Fibroblast of lung (primary cell): Measurements from ENCODE around the gene MFSD12.

Source experiments
- CTCF ChIP-seq, 2 donors: IDR thresholded peaks in 1 of 2; conservative IDR thresholded peaks in 1 of 2; 1 replicate in 1 of 2; 2 replicates in 1 of 2; pipeline ENCODE4 v1.5.1; 2011 to 2012; ENCODE audit warnings: low read length in 2 of 2, control low read depth in 1 of 2, inconsistent platforms in 1 of 2, low read depth in 1 of 2, mild to moderate bottlenecking in 1 of 2
- EZH2 ChIP-seq: IDR thresholded peaks from 2 replicates; pipeline ENCODE4 v1.5.1; 2012; ENCODE audit warnings: low read length, control low read depth, mild to moderate bottlenecking; ENCODE audit errors: missing control alignments

DNA sequence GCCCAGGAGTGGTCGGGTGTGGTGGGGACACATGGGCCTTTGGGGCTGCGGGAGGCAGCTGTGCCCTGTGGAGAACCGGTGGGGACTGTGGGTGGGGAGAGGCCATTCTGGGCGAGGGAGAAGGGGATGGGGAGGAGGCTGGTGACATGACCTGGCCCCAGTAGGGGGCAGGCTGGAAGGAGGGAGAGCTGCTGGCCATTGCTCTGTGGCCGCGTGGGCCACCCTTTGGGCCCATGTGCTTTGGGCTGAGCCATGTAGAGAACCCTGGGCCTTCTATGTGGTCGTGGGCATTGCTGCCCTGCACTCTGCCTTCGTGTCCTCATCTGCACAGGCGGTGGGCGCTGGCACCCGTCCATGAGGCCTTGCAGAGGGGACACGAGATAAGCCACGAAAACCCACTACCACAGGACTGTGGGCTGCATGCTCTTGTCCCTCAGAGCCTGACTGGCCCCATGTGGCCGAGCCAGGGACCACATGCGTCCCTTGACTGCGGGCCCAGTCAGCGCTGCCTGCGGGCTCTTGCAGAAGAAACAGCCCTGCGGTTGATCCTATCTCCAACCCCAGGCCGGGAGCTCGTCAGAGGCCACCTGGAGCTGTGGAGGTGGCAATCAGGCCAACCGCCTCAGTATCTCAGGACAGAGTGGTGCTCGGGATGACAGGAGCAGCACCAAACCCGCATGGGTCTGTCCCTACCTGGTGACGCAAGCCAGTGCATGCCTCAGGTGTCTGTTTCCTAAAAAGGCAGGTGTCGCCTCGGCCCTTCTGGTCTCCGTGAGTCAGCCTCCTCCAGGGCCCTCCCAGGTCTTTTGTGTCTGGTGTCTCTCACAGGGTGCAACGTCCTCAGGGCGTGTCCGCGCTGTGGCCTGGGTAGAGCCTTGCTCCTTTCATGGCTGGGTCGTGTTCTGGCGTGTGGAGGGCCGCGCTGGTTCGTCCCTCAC, 37.0 kb downstream of the MFSD12 start:
- TF ChIP-seq CTCF (conservative IDR thresholded peaks at IDR 0.05 in 1 of 2, IDR thresholded peaks at IDR 0.05 in 1 of 2; ENCODE audit: low read depth in 1 of 2, low read length in 2 of 2) (no peak), EZH2 (no peak)
